HG02884 (cell line): ENCODE data around the gene ABTB2.
"Not testable (repeated sequence)": the region's sequence is repeated elsewhere in the genome, so short reads cannot be mapped to it uniquely, and the experiment has no call there.

Source experiments
- ATAC-seq: cut with Tn5 transposase; IDR thresholded peaks from one replicate; pipeline ENCODE4 v1.9.1; 2021; ENCODE audit warnings: mild to moderate bottlenecking, moderate library complexity; ENCODE audit not compliant: unreplicated experiment

ABTB2 gene

GRCh38 chr11:34219279-34219678, 138.5 kb downstream of the ABTB2 start:
- ATAC-seq: no peak

- ATAC-seq: not testable (repeated sequence)
These were observed 139.1 kb downstream of the ABTB2 start for GRCh38 chr11:34218756-34219155.

DNA sequence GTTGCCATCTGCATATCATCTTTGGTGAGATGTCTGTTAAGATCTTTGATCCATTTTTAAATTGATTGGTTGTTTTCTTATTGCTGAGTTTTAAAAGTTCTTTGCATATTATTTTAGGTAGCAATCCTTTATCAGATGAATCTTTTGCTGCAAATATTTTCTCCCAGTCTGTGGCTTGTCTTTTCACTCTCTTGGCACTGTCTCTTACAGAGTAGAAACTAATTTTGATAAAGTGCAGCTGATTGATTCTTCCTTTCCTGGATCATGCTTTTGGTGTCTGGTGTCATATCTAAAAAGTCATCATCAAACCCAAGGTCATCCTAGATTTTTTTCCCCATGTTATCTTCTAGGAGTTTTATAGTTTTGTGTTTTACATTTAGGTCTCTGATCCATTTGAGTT, 139.7 kb downstream of the ABTB2 start:
- no peak for ATAC-seq

- ATAC-seq: no peak
These were observed 141.1 kb downstream of the ABTB2 start for GRCh38 chr11:34216706-34217105.

- no peak for ATAC-seq
These were observed 141.9 kb downstream of the ABTB2 start for GRCh38 chr11:34215806-34216453.

- no peak for ATAC-seq
These were observed 142.6 kb downstream of the ABTB2 start for GRCh38 chr11:34214961-34215805.

GRCh38 chr11:34213366-34213765, 144.4 kb downstream of the ABTB2 start:
- ATAC-seq: no peak

- ATAC-seq: no peak
These were observed 145.2 kb downstream of the ABTB2 start for GRCh38 chr11:34212566-34212965.

- ATAC-seq: no peak
These were observed 148.0 kb downstream of the ABTB2 start for GRCh38 chr11:34209809-34210208.

- no peak for ATAC-seq
These were observed 149.3 kb downstream of the ABTB2 start for GRCh38 chr11:34208266-34209135.

DNA sequence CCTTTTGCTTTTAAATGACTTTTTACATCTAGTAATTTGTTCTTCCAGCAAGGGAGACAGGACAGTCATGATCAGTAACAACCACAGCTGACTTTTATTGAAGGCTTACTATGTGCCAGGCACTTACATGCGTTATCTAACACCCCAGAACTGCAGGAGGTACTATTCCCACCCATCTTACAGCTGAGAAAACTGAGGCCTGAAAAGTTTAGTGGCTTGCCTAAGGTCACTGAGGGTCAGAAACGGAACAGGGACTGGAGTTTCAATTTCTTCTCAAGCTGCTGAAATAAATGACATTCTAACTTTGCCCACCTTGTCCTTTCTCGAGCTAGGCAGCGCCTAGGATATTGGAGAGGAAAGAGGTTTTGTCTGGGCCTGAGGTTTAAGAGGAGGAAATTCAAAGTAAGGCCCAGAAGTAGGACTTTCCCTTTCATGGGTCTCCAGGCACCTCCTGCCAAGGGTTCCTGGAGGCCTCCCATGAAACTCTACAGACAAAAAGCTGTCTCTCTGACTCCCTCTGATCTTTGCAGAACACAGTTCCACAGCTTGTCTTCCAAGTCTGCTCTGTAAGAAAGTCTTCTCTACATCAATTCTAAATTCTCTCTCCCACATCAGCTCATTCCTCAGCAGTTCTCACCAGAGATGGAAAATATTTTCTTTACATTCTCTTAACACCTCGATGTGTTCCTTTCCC, 150.2 kb downstream of the ABTB2 start:
- no peak for ATAC-seq

GRCh38 chr11:34206407-34207300, 151.2 kb downstream of the ABTB2 start:
- no peak for ATAC-seq

- ATAC-seq: no peak
These were observed 152.3 kb downstream of the ABTB2 start for GRCh38 chr11:34205326-34206035.

- no peak for ATAC-seq
These were observed 153.2 kb downstream of the ABTB2 start for GRCh38 chr11:34204396-34205279.

DNA sequence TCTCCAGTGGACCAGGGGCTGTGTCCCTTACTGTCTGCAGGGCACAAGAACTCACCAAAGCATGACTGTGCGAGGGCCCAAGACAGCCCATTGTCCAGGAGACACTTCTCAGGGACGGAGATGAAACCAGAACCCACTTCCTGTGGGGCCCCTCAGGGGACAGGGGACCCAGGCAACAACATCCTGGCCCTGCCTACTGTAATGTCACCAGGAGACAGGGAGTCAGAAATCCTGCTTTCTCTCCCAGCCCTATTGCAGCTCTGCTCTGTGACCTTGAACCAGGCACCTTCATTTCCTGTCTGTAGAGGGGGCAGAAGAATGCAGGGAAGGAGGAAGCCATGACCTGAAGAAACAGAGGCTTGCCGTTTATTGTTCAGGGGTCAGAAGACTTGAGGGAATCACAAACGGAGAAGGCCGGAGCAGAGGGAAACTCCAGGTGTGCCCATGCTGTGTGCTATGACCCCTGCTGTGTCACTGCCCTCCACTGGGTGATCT, 154.4 kb downstream of the ABTB2 start:
- no peak for ATAC-seq

DNA sequence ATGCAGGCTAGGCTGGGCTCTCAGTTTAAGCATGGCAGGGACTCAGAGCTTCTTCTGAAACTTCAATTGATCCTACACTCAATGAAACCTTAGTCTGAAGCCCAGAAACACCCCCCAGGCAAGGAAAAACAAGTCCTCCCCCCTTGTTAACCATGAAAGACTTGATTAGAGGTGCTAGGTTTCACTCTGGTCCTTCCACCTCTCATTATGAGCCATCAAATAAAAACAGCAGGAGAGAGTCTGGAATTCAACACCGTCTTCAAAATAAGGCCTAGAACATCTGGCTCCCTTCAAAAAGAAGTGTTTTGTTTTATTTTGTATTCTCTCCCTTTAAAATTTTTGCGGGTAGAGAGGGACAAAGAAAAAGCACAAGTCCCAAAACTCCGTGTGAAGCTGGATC, 156.7 kb downstream of the ABTB2 start:
- no peak for ATAC-seq

- ATAC-seq: no peak
These were observed 158.3 kb downstream of the ABTB2 start for GRCh38 chr11:34199525-34199924.

- ATAC-seq: no peak
These were observed 159.3 kb downstream of the ABTB2 start for GRCh38 chr11:34198523-34198922.
